HG03175 (cell line): ENCODE data around the gene PRKG1.
"Not testable (repeated sequence)": the region's sequence is repeated elsewhere in the genome, so short reads cannot be mapped to it uniquely, and the experiment has no call there.

ENCODE experiments used
- ATAC-seq: cut with Tn5 transposase; IDR thresholded peaks from one replicate; pipeline ENCODE4 v1.9.1; 2021; ENCODE audit warnings: mild to moderate bottlenecking, moderate library complexity; ENCODE audit not compliant: unreplicated experiment

PRKG1 gene

GRCh38 chr10:51564896-51565510 lies 490.7 kb downstream of the PRKG1 start:
- ATAC-seq = no peak

GRCh38 chr10:51567271-51567670 lies 493.0 kb downstream of the PRKG1 start:
- no peak for ATAC-seq

GRCh38 chr10:51569467-51569866 lies 495.2 kb downstream of the PRKG1 start:
- ATAC-seq = no peak

- no peak for ATAC-seq
Measured at GRCh38 chr10:51574248-51575048, 500.2 kb downstream of the PRKG1 start.

GRCh38 chr10:51581196-51581595 lies 506.9 kb downstream of the PRKG1 start:
- ATAC-seq = not testable (repeated sequence)

- no peak for ATAC-seq
Measured at GRCh38 chr10:51583976-51584375, 509.7 kb downstream of the PRKG1 start.

GRCh38 chr10:51585742-51586141 lies 511.5 kb downstream of the PRKG1 start:
- no peak for ATAC-seq

- ATAC-seq = no peak
Measured at GRCh38 chr10:51588984-51589383, 514.7 kb downstream of the PRKG1 start.

- no peak for ATAC-seq
Measured at GRCh38 chr10:51590818-51591217, 516.5 kb downstream of the PRKG1 start.

GRCh38 chr10:51596695-51597094 lies 522.4 kb downstream of the PRKG1 start:
- no peak for ATAC-seq

- ATAC-seq = no peak
Measured at GRCh38 chr10:51599647-51600046, 525.4 kb downstream of the PRKG1 start.

- ATAC-seq = no peak
Measured at GRCh38 chr10:51602326-51602725, 528.0 kb downstream of the PRKG1 start.

- no peak for ATAC-seq
Measured at GRCh38 chr10:51604579-51604978, 530.3 kb downstream of the PRKG1 start.

GRCh38 chr10:51606825-51607462 lies 532.7 kb downstream of the PRKG1 start:
- ATAC-seq = no peak

GRCh38 chr10:51607463-51607835 lies 533.2 kb downstream of the PRKG1 start:
- ATAC-seq = no peak

- no peak for ATAC-seq
Measured at GRCh38 chr10:51608211-51608610, 533.9 kb downstream of the PRKG1 start.

GRCh38 chr10:51615764-51616298 lies 541.5 kb downstream of the PRKG1 start:
- ATAC-seq = no peak

- no peak for ATAC-seq
Measured at GRCh38 chr10:51617576-51618235, 543.4 kb downstream of the PRKG1 start.

GRCh38 chr10:51619365-51619764 lies 545.1 kb downstream of the PRKG1 start:
- ATAC-seq = no peak

- ATAC-seq = peak; percentile 75
Measured at GRCh38 chr10:51620131-51620530, 545.8 kb downstream of the PRKG1 start.

- no peak for ATAC-seq
Measured at GRCh38 chr10:51624013-51624412, 549.7 kb downstream of the PRKG1 start.
